ENCODE results near the gene IL22RA1.

Gene IL22RA1

GRCh38 chr1:24096009-24096738 lies 46.8 kb downstream of the IL22RA1 start:
- DNase-seq, result no peak

GRCh38 chr1:24095140-24095859 lies 47.6 kb downstream of the IL22RA1 start:
- no peak for DNase-seq

- no peak for DNase-seq
Observed at GRCh38 chr1:24094554-24094953, 48.4 kb downstream of the IL22RA1 start.

GRCh38 chr1:24093732-24094131 lies 49.2 kb downstream of the IL22RA1 start:
- no peak for DNase-seq

GRCh38 chr1:24092979-24093378 lies 50.0 kb downstream of the IL22RA1 start:
- DNase-seq, result no peak

- DNase-seq, result no peak
Observed at GRCh38 chr1:24091971-24092482, 50.9 kb downstream of the IL22RA1 start.

- no peak for DNase-seq
Observed at GRCh38 chr1:24090736-24091135, 52.2 kb downstream of the IL22RA1 start.

GRCh38 chr1:24089743-24090555 lies 53.0 kb downstream of the IL22RA1 start:
- no peak for DNase-seq

GRCh38 chr1:24089027-24089742 lies 53.8 kb downstream of the IL22RA1 start:
- DNase-seq, result no peak

- no peak for DNase-seq
Observed at GRCh38 chr1:24086466-24086865, 56.5 kb downstream of the IL22RA1 start.

GRCh38 chr1:24085546-24085945 lies 57.4 kb downstream of the IL22RA1 start:
- DNase-seq, result no peak

- DNase-seq, result no peak
Observed at GRCh38 chr1:24085007-24085406, 57.9 kb downstream of the IL22RA1 start.

- DNase-seq, result no peak
Observed at GRCh38 chr1:24084050-24084449, 58.9 kb downstream of the IL22RA1 start.

GRCh38 chr1:24082372-24082771 lies 60.6 kb downstream of the IL22RA1 start:
- DNase-seq, result no peak

- DNase-seq, result no peak
Observed at GRCh38 chr1:24081190-24081589, 61.8 kb downstream of the IL22RA1 start.

- DNase-seq, result no peak
Observed at GRCh38 chr1:24080131-24080530, 62.8 kb downstream of the IL22RA1 start.

GRCh38 chr1:24077278-24077978 lies 65.5 kb downstream of the IL22RA1 start:
- no peak for DNase-seq

- no peak for DNase-seq
Observed at GRCh38 chr1:24075946-24076345, 67.0 kb downstream of the IL22RA1 start.

GRCh38 chr1:24075590-24075854 lies 67.4 kb downstream of the IL22RA1 start:
- DNase-seq, result no peak

- no peak for DNase-seq
Observed at GRCh38 chr1:24074817-24075589, 67.9 kb downstream of the IL22RA1 start.

- DNase-seq, result no peak
Observed at GRCh38 chr1:24074196-24074595, 68.7 kb downstream of the IL22RA1 start.

GRCh38 chr1:24071941-24072340 lies 71.0 kb downstream of the IL22RA1 start:
- DNase-seq, result no peak

Data from T1000 (cell line).